Endothelial cell of umbilical vein (primary cell): ENCODE results near the gene RAD18. TPM values are rescaled to one million over a fixed set of nuclear protein-coding genes. Genes with fewer than 3 reads are reported as not detected.
A peak's percentile ranks its signal among the peaks of the same experiment; 100 is the strongest.

Experiments used
- BruUV-seq: library from RNA; stranded (reverse); fragments of 400-500 nt; replicated peaks from 2 replicates; lab custom pipeline; 2021; lab: Mats Ljungman, UMichigan
- CTCF ChIA-PET: fragments of 300-600, 350-600 bp; sonication (Branson Sonifier 250); formaldehyde crosslinking; loops from one replicate; lab custom pipeline; 2021; ENCODE audit warnings: antibody characterized with exemption, inconsistent platforms; lab: Charles Lee
- POLR2A ChIA-PET: fragments of 300-600, 350-600 bp; sonication (Branson Sonifier 250); formaldehyde crosslinking; loops from one replicate; lab custom pipeline; 2021; ENCODE audit warnings: antibody characterized with exemption, inconsistent platforms; lab: Charles Lee
- DNase-seq: peaks from one replicate; pipeline ENCODE4 v3.0.0-alpha.2; 2011; ENCODE audit warnings: low read depth, low spot score
- FAIRE-seq: peaks from 2 replicates; lab custom pipeline; 2011; peaks lifted over from hg19 to GRCh38; lab: Jason Lieb, UNC
- H2AFZ ChIP-seq: 2 replicates; pipeline ENCODE4 v1.6.0; 2012; ENCODE audit warnings: low read depth, low read length, control low read depth, inconsistent platforms
- H3K27ac ChIP-seq: 2 replicates; pipeline ENCODE4 v1.5.1; 2011; ENCODE audit warnings: low read depth, mild to moderate bottlenecking, control low read depth, low read length, moderate library complexity; ENCODE audit not compliant: insufficient read depth
- H3K27me3 ChIP-seq, 2 experiments: 2 replicates each; pipeline versions ENCODE4 v1.6.0 to v1.6.1; 2011; ENCODE audit warnings: low read length in 2 of 2, mixed read lengths in 1 of 2; ENCODE audit not compliant: control insufficient read depth in 2 of 2, insufficient read depth in 2 of 2
- H3K36me3 ChIP-seq, 2 experiments: 2 replicates in 1 of 2; 3 replicates in 1 of 2; pipeline ENCODE4 v1.5.1; 2011; ENCODE audit warnings: low read length in 2 of 2, mild to moderate bottlenecking in 1 of 2, moderate library complexity in 1 of 2; ENCODE audit not compliant: control insufficient read depth in 2 of 2, insufficient read depth in 2 of 2; ENCODE audit errors: extremely low read depth in 1 of 2
- H3K4me1 ChIP-seq: 3 replicates; pipeline ENCODE4 v1.5.1; 2011; ENCODE audit warnings: mild to moderate bottlenecking, low read length; ENCODE audit not compliant: control insufficient read depth, insufficient read depth; ENCODE audit errors: extremely low read depth
- H3K4me2 ChIP-seq: 2 replicates; pipeline ENCODE4 v1.6.1; 2011; ENCODE audit warnings: low read length, control low read depth, mixed read lengths; ENCODE audit not compliant: insufficient read depth
- H3K4me3 ChIP-seq, 3 experiments: fragments of 200-600 bp in 1 of 3; sonication (generic), shearing (Covaris generic) in 1 of 3; replicated peaks in 1 of 3; 2 replicates each; pipeline ENCODE4 v1.5.1; 2011 to 2016; ENCODE audit warnings: control low read depth in 3 of 3, low read length in 3 of 3, mild to moderate bottlenecking in 2 of 3, inconsistent platforms in 1 of 3, low read depth in 1 of 3, moderate library complexity in 1 of 3; ENCODE audit not compliant: insufficient read depth in 1 of 3
- H3K79me2 ChIP-seq: 2 replicates; pipeline ENCODE4 v1.6.0; 2012; ENCODE audit warnings: low read length, inconsistent platforms; ENCODE audit not compliant: control insufficient read depth, insufficient read depth
- H3K9ac ChIP-seq: replicated peaks from 2 replicates; pipeline ENCODE3; 2011; ENCODE audit warnings: low read length, control low read depth; ENCODE audit not compliant: insufficient read depth; ENCODE audit errors: extremely low read depth
- H3K9me1 ChIP-seq: replicated peaks from 3 replicates; pipeline ENCODE4 v1.6.0; 2011; ENCODE audit warnings: mild to moderate bottlenecking, low read length; ENCODE audit not compliant: control insufficient read depth, insufficient read depth; ENCODE audit errors: extremely low read depth
- H3K9me3 ChIP-seq: replicated peaks from 2 replicates; pipeline ENCODE4 v1.5.1; 2012; ENCODE audit warnings: low read length, inconsistent platforms; ENCODE audit not compliant: control insufficient read depth, insufficient read depth
- H4K20me1 ChIP-seq: replicated peaks from 2 replicates; pipeline ENCODE3; 2011; ENCODE audit warnings: mild to moderate bottlenecking, low read length; ENCODE audit not compliant: control insufficient read depth, insufficient read depth; ENCODE audit errors: extremely low read depth
- EZH2 ChIP-seq: IDR thresholded peaks from 2 replicates; pipeline ENCODE4 v1.6.1; 2012; ENCODE audit warnings: borderline replicate concordance, low read depth, mild to moderate bottlenecking, moderate library complexity, low read length, inconsistent platforms; ENCODE audit not compliant: severe bottlenecking
- FOS ChIP-seq: IDR thresholded peaks from 2 replicates; pipeline ENCODE4 v1.6.1; 2011; ENCODE audit warnings: mild to moderate bottlenecking, low read length, moderate library complexity, borderline replicate concordance; ENCODE audit not compliant: insufficient read depth
- GATA2 ChIP-seq: IDR thresholded peaks from 2 replicates; pipeline ENCODE4 v1.7.0; 2011; ENCODE audit warnings: low read depth, mild to moderate bottlenecking, moderate library complexity, mixed read lengths, low read length; ENCODE audit not compliant: insufficient read length, insufficient read depth
- JUN ChIP-seq: IDR thresholded peaks from 2 replicates; pipeline ENCODE4 v1.6.1; 2011; ENCODE audit warnings: borderline replicate concordance, low read depth; ENCODE audit not compliant: insufficient read length, insufficient read depth
- MYC ChIP-seq: IDR thresholded peaks from one replicate; pipeline ENCODE4 v1.6.1; 2011; ENCODE audit warnings: mild to moderate bottlenecking, low read depth, low read length
- POLR2A ChIP-seq: IDR thresholded peaks from 2 replicates; pipeline ENCODE4 v1.6.1; 2012; ENCODE audit warnings: low read depth, mild to moderate bottlenecking, control low read depth, low read length
- POLR2AphosphoS5 ChIP-seq: IDR thresholded peaks from 2 replicates; pipeline ENCODE4 v1.6.1; 2012; ENCODE audit warnings: low read depth, mild to moderate bottlenecking, control low read depth, low read length, moderate library complexity; ENCODE audit not compliant: insufficient read depth
- dilution Hi-C: fragments of 300-500 bp; cut with MboI; formaldehyde crosslinking; loops from one replicate; pipeline ENCODE4 v1.15.0; 2019; ENCODE audit warnings: low sequenced_read_pairs; ENCODE audit not compliant: extremely low pct_ligation_motif_present
- intact Hi-C: fragments of 100-400 bp; cut with micrococcal nuclease; formaldehyde crosslinking; loops from one replicate; pipeline ENCODE4 v1.10.0; 2022
- polyA plus RNA-seq, 4 experiments: library from polyadenylated mRNA; depleted of rRNA in 3 of 4; stranded (reverse) in 3 of 4; unstranded in 1 of 4; fragments of >200 nt; gene quantifications; 2 replicates each; pipeline versions ENCODE4 v1.2.1 to v1.2.3, GENCODE V29; 2011 to 2012; ENCODE audit warnings: missing spikeins in 1 of 4
- total RNA-seq: library from RNA; stranded (reverse); gene quantifications from 2 replicates; pipeline ENCODE4 v1.2.3, GENCODE V29; 2021
- TF ChIP-seq, protein P1 (sequence below): IDR thresholded peaks from 2 replicates; pipeline ENCODE4 v1.6.1; 2011; ENCODE audit not compliant: insufficient read depth, insufficient read length
- TF ChIP-seq, protein P2 (sequence below), 2 donors: IDR thresholded peaks; 1 replicate in 1 of 2; 2 replicates in 1 of 2; pipeline ENCODE4 v1.5.1; 2011; ENCODE audit warnings: low read length in 2 of 2, mild to moderate bottlenecking in 2 of 2, moderate library complexity in 2 of 2, control low read depth in 1 of 2, inconsistent platforms in 1 of 2, low read depth in 1 of 2; ENCODE audit not compliant: insufficient read depth in 1 of 2; ENCODE audit errors: extremely low read depth in 1 of 2

RAD18 gene
- total and polyA plus RNA-seq, 2 donors (not counting 3 experiments of a cell fraction or from before 2014, with no cell fraction given) = 7.9 to 23.8 TPM

GRCh38 chr3:8914491-8914890 lies 48.8 kb downstream of the RAD18 start:
- no peaks in the 10 kb centered on the region for H3K9me1 ChIP-seq
- no peaks in the 10 kb centered on the region for H3K9me3 ChIP-seq
- no peaks in the 10 kb centered on the region for H3K27me3 ChIP-seq
- no peaks in the 10 kb centered on the region for H3K4me1 ChIP-seq
- H3K27ac ChIP-seq = no peak overlapping the region
- ChIA-PET POLR2A (no interaction called here), CTCF (no interaction called here)
- TF ChIP-seq POLR2A (no peak), FOS (no peak), EZH2 (no peak), POLR2AphosphoS5 (no peak)
- TF ChIP-seq, protein P1, sequence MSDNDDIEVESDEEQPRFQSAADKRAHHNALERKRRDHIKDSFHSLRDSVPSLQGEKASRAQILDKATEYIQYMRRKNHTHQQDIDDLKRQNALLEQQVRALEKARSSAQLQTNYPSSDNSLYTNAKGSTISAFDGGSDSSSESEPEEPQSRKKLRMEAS = no peak
- dilution Hi-C loops = no loop called here
- no peak overlapping the region for H2AFZ ChIP-seq
- intact Hi-C loops = no loop called here
- no peak overlapping the region for H3K4me2 ChIP-seq
- no TSS peak for BruUV-seq
- no peaks in the 10 kb centered on the region for H3K36me3 ChIP-seq
- DNase-seq (no peak), FAIRE-seq (no peak)
- no peaks in the 10 kb centered on the region for H3K79me2 ChIP-seq
- H4K20me1 ChIP-seq = no peaks in the 10 kb centered on the region
- no peak overlapping the region for H3K9ac ChIP-seq
- no peak overlapping the region for H3K4me3 ChIP-seq

DNA sequence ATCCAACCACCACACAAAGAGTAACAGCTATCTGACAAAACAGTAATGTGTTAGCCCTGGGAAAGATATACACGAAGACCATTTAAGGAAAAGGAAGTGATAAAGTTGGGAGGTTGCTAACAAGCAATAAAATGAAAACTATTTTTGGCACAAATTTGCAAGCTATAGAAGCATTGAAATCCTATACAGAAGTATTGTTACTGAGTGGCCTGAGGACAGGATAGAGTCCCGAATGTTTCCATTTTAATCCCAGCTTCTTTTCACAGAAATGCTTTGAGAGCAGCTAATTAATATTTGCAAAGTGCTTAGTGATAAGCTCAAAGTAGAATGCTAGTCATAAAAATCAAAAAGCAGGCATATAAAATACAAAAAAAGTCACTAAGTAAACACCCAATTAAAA lies 51.5 kb downstream of the RAD18 start:
- POLR2A ChIA-PET = no interaction called here
- dilution Hi-C loops = no loop called here

More for the DNA sequence above, 51.5 kb downstream of the RAD18 start:
- BruUV-seq = no TSS peak
- H3K9me3 ChIP-seq = no peaks in the 10 kb centered on the region
- H2AFZ ChIP-seq = no peak overlapping the region
- no peak overlapping the region for H3K4me2 ChIP-seq
- no peak overlapping the region for H3K4me3 ChIP-seq
- DNase-seq = peak; percentile 8
- no peak overlapping the region for H3K27ac ChIP-seq
- H3K4me1 ChIP-seq = no peaks in the 10 kb centered on the region
- H3K79me2 ChIP-seq = no peaks in the 10 kb centered on the region
- H3K36me3 ChIP-seq = no peaks in the 10 kb centered on the region
- TF ChIP-seq POLR2AphosphoS5 (no peak), EZH2 (no peak), MYC (no peak), GATA2 (no peak), JUN (no peak), FOS (no peak), POLR2A (no peak)
- TF ChIP-seq, protein P2, sequence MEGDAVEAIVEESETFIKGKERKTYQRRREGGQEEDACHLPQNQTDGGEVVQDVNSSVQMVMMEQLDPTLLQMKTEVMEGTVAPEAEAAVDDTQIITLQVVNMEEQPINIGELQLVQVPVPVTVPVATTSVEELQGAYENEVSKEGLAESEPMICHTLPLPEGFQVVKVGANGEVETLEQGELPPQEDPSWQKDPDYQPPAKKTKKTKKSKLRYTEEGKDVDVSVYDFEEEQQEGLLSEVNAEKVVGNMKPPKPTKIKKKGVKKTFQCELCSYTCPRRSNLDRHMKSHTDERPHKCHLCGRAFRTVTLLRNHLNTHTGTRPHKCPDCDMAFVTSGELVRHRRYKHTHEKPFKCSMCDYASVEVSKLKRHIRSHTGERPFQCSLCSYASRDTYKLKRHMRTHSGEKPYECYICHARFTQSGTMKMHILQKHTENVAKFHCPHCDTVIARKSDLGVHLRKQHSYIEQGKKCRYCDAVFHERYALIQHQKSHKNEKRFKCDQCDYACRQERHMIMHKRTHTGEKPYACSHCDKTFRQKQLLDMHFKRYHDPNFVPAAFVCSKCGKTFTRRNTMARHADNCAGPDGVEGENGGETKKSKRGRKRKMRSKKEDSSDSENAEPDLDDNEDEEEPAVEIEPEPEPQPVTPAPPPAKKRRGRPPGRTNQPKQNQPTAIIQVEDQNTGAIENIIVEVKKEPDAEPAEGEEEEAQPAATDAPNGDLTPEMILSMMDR (IDR thresholded peaks at IDR 0.05; ENCODE audit: extremely low read depth in 1 of 2, insufficient read depth in 1 of 2, low read depth in 1 of 2, low read length in 2 of 2) = no peak
- TF ChIP-seq, protein P1 = no peak
- no peaks in the 10 kb centered on the region for H3K9me1 ChIP-seq
- H3K27me3 ChIP-seq = no peaks in the 10 kb centered on the region
- CTCF ChIA-PET = interaction anchor here (1.0 to 1.9 kb wide), 2 partner anchors 27 to 142 kb away, joined by 7 read pairs; partner anchors contain the start of gene OXTR
- no peak for FAIRE-seq
- H4K20me1 ChIP-seq = no peaks in the 10 kb centered on the region
- intact Hi-C loops = no loop called here
- H3K9ac ChIP-seq = no peak overlapping the region
